Fibroblast of peridontal ligament (primary cell): ENCODE measurements around the gene TRIM44.
"Not testable (repeated sequence)": the region's sequence is repeated elsewhere in the genome, so short reads cannot be mapped to it uniquely, and the experiment has no call there.

Experiments
- DNase-seq: peaks from one replicate; pipeline ENCODE4 v3.0.0-alpha.2; 2010; ENCODE audit errors: extremely low read depth

The TRIM44 gene

GRCh38 chr11:35672608-35673007 is 10.0 kb downstream of the TRIM44 start:
- DNase-seq = no peak

GRCh38 chr11:35675901-35676610 is 13.5 kb downstream of the TRIM44 start:
- peak; percentile 43 for DNase-seq

DNA sequence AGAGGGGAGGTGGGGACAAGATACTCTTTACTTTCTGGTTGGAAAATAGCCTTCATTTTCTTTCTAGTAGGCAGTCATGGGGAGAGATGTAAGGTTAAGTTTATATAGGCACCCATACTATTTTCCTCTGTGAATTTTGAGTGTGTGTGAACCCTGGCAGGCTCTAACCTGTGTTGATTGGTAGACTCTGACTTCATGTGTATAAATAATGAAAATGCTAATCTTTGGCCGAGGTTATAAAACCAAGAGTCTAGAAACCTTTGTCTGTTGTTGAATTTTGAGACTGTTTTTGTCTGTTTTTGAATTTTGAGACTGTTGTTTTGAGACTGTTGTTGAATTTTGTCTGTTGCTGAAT is 14.0 kb downstream of the TRIM44 start:
- DNase-seq = no peak

- DNase-seq = no peak
These were observed 15.3 kb downstream of the TRIM44 start for GRCh38 chr11:35677904-35678303.

DNA sequence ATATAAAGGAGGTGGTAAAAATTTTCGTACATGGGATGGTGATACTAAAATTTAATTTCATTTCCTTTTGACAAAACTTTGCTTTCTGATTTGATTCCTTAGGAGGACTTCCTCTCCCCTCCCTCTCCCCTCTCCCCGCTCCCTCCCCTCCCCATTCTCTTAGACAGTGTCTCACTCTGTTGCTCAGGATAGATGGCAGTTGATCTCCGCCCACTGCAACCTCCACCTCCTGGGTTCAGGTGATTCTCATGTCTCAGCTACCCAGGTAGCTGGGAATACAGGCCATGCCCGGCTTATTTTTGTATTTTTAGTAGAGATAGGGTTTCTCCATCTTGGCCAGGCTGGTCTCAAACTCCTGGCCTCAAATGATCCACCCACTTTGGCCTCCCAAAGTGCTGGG is 15.9 kb downstream of the TRIM44 start:
- DNase-seq = no peak

DNA sequence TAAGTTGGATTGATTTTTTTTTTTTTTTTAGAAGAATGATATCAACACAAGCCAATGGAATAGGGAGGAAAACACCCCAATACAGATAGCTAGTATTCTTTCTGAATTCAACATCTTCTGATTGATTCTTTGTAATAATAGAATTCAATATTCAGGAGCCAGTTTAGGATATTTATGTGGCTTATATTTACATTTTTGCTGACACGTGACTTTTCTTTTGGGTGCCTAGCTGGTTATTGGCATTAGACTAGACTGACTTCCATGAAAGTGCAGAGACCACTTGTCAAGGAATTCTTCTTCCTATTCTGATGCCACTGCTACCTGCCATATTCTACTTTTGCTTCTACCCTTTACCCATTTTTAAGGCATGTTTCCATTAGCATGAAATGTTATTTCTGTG is 16.4 kb downstream of the TRIM44 start:
- DNase-seq = no peak

- DNase-seq = no peak
These were observed 17.9 kb downstream of the TRIM44 start for GRCh38 chr11:35680506-35680905.

GRCh38 chr11:35681163-35681767 is 18.7 kb downstream of the TRIM44 start:
- DNase-seq = no peak

- DNase-seq = peak; percentile 16
These were observed 19.9 kb downstream of the TRIM44 start for GRCh38 chr11:35682230-35683173.

DNA sequence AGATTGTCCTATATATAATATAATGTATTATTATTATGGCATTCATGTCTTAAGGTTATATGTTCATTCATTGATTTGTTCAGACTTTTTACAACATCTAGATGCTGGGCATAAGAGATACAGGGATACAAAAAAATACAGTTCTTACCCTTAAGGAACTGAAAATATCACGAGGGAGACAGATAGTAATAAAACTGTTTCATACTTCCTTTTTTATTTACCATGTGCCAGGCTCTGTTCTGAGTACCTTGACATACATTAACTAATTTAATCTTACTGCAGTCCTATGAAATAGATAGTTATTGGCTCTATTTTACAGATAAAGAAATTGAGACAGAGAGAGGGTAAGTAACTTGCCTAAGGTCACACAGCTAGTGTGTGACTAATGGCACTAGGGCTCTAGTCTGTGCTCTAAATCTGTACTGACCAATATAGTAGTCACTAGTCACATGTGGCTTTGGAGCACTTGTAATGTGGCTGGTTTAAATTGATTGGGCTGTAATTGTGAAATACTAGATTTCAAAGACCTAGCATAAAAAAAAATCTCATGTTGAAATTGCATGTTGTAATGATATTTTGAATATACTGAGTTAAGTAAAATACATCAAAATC is 21.3 kb downstream of the TRIM44 start:
- DNase-seq = peak; percentile 60

- DNase-seq = peak; percentile 17
These were observed 25.4 kb downstream of the TRIM44 start for GRCh38 chr11:35688023-35688422.

- no peak for DNase-seq
These were observed 26.8 kb downstream of the TRIM44 start for GRCh38 chr11:35689081-35689996.

DNA sequence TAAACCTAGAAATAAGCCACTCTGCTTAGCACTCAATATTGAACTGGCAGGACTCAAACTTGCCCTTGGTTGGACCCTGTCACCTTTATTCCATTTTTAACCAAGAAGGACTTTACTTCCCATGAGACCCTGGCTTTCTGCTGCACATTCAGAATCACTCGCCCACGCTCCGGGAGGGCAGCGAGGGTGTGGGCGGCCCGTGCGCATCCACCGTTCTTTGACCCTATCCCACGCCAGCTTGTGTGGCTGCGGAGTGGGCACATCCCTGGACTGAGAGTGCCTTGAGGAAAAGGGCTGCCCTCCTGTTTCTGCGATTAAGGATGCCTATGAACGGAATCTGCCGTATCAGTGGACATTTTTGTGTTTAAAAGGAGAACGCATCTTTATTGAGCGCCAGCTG is 39.6 kb downstream of the TRIM44 start:
- DNase-seq = no peak

DNA sequence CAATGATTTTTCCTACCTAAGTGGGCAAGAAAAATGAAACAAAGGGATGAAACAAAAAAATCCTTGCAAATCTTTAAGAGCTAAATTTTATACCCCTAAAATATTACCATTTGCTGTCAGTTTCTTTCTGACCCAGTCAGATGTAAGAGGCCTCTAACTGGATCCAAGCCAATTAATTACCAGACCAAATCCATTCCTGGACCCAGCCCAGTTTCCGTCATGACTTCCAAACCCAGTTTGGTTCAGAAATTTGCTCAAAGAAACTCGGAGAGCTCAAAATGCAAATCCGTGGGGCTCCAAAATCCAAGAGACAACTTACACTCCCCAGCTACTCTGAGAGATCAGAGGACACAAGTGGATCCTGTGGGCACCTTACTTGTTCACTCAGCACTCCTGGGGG is 46.8 kb downstream of the TRIM44 start:
- peak; percentile 43 for DNase-seq

DNA sequence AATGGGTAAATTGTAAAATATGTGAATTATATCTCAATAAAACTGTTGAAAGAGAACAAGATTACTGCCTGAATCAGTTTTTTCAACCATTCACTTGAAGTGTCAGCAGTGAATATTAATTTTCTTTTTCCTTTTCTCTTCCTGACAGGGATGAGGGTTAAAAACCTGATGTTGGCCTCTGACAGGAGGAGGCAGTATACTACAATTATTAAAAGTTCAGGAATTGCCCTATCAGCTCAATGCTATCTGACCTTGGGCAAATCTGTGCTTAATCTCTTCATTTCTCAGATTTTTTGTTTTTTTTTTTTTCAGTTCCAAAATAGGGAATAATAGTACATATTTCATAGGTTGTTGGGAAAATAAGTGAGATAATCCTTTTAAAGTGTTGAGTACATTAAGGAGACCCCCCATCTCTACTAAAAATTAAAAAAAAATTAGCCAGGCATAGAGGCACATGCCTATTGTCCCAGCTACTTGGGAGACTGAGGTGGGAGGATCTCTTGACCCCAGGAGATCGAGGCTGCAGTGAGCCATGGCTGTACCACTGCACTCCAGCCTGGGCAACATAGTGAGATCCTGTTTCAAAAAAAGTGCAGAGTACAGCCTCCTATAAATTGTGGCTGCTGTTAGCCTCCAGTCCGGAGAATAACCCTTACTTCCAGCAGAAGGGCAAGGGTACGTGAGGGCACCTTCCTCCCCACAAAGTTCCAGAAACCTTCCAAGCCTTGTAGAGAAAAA is 48.8 kb downstream of the TRIM44 start:
- no peak for DNase-seq

- DNase-seq = no peak
These were observed 49.3 kb downstream of the TRIM44 start for GRCh38 chr11:35711924-35712323.

- DNase-seq = no peak
These were observed 50.0 kb downstream of the TRIM44 start for GRCh38 chr11:35712533-35712932.

GRCh38 chr11:35714882-35715627 is 52.5 kb downstream of the TRIM44 start:
- peak; percentile 64 for DNase-seq

DNA sequence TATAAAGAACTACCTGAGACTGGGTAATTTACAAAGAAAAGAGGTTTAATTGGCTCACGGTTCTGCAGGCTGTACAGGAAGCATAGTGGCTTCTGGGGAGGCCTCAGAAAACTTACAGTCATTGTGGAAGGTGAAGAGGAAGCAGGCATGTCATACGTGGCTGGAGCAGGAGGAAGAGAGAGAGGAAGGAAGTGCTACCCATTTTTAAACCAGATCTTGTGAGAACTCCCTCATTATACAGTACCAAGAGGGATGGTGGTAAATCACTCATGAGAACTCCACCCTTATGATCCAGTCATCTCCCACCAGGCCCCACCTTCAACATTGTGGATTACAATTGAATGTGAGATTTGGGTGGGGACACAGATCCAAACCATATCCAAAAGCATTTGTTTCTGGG is 53.1 kb downstream of the TRIM44 start:
- not testable (repeated sequence) for DNase-seq

DNA sequence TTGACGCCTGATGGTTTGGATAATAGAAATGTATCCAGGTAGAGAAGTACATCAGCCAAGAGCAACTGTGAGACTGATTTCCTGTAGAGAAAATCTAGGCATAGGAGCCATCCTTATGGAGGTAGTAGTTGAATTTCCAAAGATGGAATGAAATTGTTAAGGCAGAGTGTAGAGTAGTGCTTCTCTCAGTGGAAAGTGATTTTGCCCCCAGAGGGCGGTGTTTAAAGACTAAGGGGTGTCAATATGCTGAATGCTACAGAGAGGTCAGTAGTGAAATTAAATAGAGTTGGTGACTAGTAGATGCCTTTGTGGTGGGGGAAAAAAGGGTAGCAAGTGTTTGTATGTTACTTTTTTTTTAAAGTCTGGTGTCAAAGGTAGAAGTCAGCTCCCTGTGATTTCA is 54.5 kb downstream of the TRIM44 start:
- DNase-seq = no peak
